Endodermal cell (in vitro differentiated cells): ENCODE results near the gene ASTN2. TPM values are rescaled to one million over a fixed set of nuclear protein-coding genes. Genes with fewer than 3 reads are reported as not detected.

ENCODE experiments used
- DNase-seq: peaks from one replicate; pipeline ENCODE4 v3.0.0-alpha.2; 2017
- H3K27ac ChIP-seq: 2 replicates; pipeline ENCODE4 v1.5.1; 2013; ENCODE audit warnings: mild to moderate bottlenecking, low read depth, low read length, moderate library complexity
- H3K27me3 ChIP-seq: 2 replicates; pipeline ENCODE4 v1.6.1; 2013; ENCODE audit warnings: mild to moderate bottlenecking, low read length, moderate library complexity; ENCODE audit not compliant: insufficient read depth, control insufficient read depth, poor library complexity, severe bottlenecking
- H3K36me3 ChIP-seq: 2 replicates; pipeline ENCODE4 v1.7.0; 2013; ENCODE audit warnings: mild to moderate bottlenecking, low read length, moderate library complexity; ENCODE audit not compliant: control insufficient read depth, insufficient read depth
- H3K4me1 ChIP-seq: one replicate; pipeline ENCODE4 v1.7.0; 2013; ENCODE audit warnings: low read length; ENCODE audit not compliant: control insufficient read depth, insufficient read depth
- H3K4me3 ChIP-seq: 2 replicates; pipeline ENCODE4 v1.5.1; 2013; ENCODE audit warnings: mild to moderate bottlenecking, low read length, moderate library complexity
- H3K9ac ChIP-seq: 2 replicates; pipeline ENCODE4 v1.6.1; 2013; ENCODE audit warnings: mild to moderate bottlenecking, low read length, moderate library complexity; ENCODE audit not compliant: poor library complexity, severe bottlenecking; ENCODE audit errors: extremely low read depth
- H3K9me3 ChIP-seq: 2 replicates; pipeline ENCODE4 v1.6.1; 2013; ENCODE audit warnings: mild to moderate bottlenecking, low read length, moderate library complexity; ENCODE audit not compliant: control insufficient read depth
- H3K27ac Mint-ChIP-seq: 2 replicates; pipeline ENCODE4 v1.8.0; 2020; ENCODE audit warnings: mixed read lengths
- H3K27me3 Mint-ChIP-seq: 2 replicates; pipeline ENCODE4 v1.8.0; 2021; ENCODE audit warnings: mild to moderate bottlenecking, mixed read lengths; ENCODE audit not compliant: insufficient read depth
- H3K36me3 Mint-ChIP-seq: 2 replicates; pipeline ENCODE4 v1.8.0; 2020; ENCODE audit warnings: low read depth, mixed read lengths
- H3K4me1 Mint-ChIP-seq: 2 replicates; pipeline ENCODE4 v1.8.0; 2020; ENCODE audit warnings: mixed read lengths
- H3K4me3 Mint-ChIP-seq: 2 replicates; pipeline ENCODE4 v1.8.0; 2020; ENCODE audit warnings: mild to moderate bottlenecking, moderate library complexity, mixed read lengths
- H3K9me3 Mint-ChIP-seq: 2 replicates; pipeline ENCODE4 v1.8.0; 2020; ENCODE audit warnings: mild to moderate bottlenecking, mixed read lengths
- CTCF ChIP-seq: fragments of 200-600 bp; sonication (generic); conservative IDR thresholded peaks from 2 replicates; pipeline ENCODE4 v1.5.0; 2021; ENCODE audit warnings: antibody characterized with exemption, mild to moderate bottlenecking
- WGBS, 2 experiments: methylation state at CpG; one replicate each; pipeline versions ENCODE4 v1.1.5 to v1.1.7; 2013; ENCODE audit warnings: missing lambda C conversion rate in 2 of 2, mixed read lengths in 1 of 2; ENCODE audit not compliant: insufficient coverage in 1 of 2, insufficient read length in 1 of 2; 5-methylcytosine and 5-hydroxymethylcytosine counted together
- total RNA-seq, 2 donors: library from RNA; stranded (reverse); fragmentation: NEBNext Ultra II Directional in 1 of 2; extraction: Animal tissue kit (Norgen Biotek cat#: 25700) in 1 of 2; gene quantifications; 2 replicates in 1 of 2; 3 replicates in 1 of 2; pipeline ENCODE4 v1.2.1, GENCODE V29; 2021

ASTN2 gene
- total RNA-seq, 2 donors from 2014 or later: 8.9 to 10.4 TPM

DNA sequence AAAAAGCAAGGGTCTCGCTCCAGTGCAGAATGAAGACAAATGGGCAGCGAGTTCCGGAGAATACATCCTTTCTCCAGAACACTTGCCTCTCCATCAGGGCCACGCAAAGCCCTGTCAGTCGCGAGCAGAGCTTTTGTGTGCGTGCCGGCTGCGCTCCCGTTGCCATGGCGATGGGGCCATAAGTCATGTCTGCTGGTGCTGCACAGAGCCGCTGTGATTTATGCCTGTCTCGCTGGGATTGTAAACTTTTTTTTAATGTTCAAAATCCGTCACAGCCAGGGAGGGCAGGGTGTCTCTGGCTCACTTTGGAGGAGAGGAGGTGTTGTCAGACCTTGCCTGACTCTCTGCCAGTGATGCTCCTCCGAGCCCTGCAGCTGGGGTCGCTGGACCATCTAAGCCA, 455.0 kb downstream of the ASTN2 start:
- DNase-seq: no peak
- H3K27me3 Mint-ChIP-seq: peaks cover 9% of the 10 kb centered on the region
- no peaks in the 10 kb centered on the region for H3K27me3 ChIP-seq
- no peaks in the 10 kb centered on the region for H3K9me3 ChIP-seq
- no peaks in the 10 kb centered on the region for H3K36me3 Mint-ChIP-seq
- no peak overlapping the region for H3K9ac ChIP-seq
- H3K9me3 Mint-ChIP-seq: no peaks in the 10 kb centered on the region
- TF ChIP-seq CTCF: no peak
- H3K27ac ChIP-seq: no peak overlapping the region
- no peaks in the 10 kb centered on the region for H3K36me3 ChIP-seq
- H3K4me3 ChIP-seq: no peak overlapping the region
- H3K27ac Mint-ChIP-seq: no peak overlapping the region
- H3K4me3 Mint-ChIP-seq: no peak overlapping the region
- whole genome bisulfite sequencing, 2 experiments: 65 to 82% methylated on average over 9 to 16 of the region's 16 CpGs
- no peaks in the 10 kb centered on the region for H3K4me1 ChIP-seq
- peaks cover 5% of the 10 kb centered on the region for H3K4me1 Mint-ChIP-seq

DNA sequence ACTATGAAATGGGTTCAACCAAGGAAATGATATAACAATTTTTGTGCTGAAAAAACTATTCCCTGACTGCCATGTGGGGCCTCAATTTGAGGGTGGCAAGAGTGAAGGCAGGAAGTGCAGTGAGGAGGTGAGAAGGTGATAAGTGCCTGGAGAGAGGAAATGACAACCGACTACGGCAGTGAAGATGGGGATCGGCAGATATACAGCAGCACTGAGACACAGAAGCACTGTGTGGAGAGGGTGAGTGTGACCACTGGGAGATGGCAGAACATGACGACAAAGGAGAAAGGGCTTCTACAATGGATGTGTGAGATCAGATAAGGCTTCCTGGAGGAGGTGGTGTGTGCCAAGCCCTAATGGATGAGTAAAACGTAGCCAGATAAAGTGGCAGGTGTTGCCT, 456.0 kb downstream of the ASTN2 start:
- no peaks in the 10 kb centered on the region for H3K4me1 ChIP-seq
- no peaks in the 10 kb centered on the region for H3K36me3 ChIP-seq
- no peaks in the 10 kb centered on the region for H3K36me3 Mint-ChIP-seq
- H3K9ac ChIP-seq: no peak overlapping the region
- H3K4me1 Mint-ChIP-seq: peaks cover 5% of the 10 kb centered on the region
- H3K9me3 ChIP-seq: no peaks in the 10 kb centered on the region
- no peak overlapping the region for H3K27ac Mint-ChIP-seq
- WGBS, 2 experiments: 87% methylated on average over 5 of the region's 5 CpGs
- no peak overlapping the region for H3K27ac ChIP-seq
- no peaks in the 10 kb centered on the region for H3K9me3 Mint-ChIP-seq
- H3K27me3 ChIP-seq: no peaks in the 10 kb centered on the region
- no peak overlapping the region for H3K4me3 ChIP-seq
- DNase-seq: no peak
- no peak overlapping the region for H3K4me3 Mint-ChIP-seq
- peaks cover 9% of the 10 kb centered on the region for H3K27me3 Mint-ChIP-seq
- TF ChIP-seq CTCF: no peak

- H3K36me3 ChIP-seq: no peaks in the 10 kb centered on the region
- H3K27ac Mint-ChIP-seq: no peak overlapping the region
- peaks cover 6% of the 10 kb centered on the region for H3K27me3 Mint-ChIP-seq
- H3K9me3 ChIP-seq: no peaks in the 10 kb centered on the region
- H3K36me3 Mint-ChIP-seq: no peaks in the 10 kb centered on the region
- H3K4me3 ChIP-seq: no peak overlapping the region
- H3K4me3 Mint-ChIP-seq: no peak overlapping the region
- 87 to 100% methylated on average over 2 of the region's 2 CpGs for WGBS, 2 experiments
- peaks cover 24% of the 10 kb centered on the region for H3K4me1 Mint-ChIP-seq
- TF ChIP-seq CTCF: no peak
- H3K27me3 ChIP-seq: no peaks in the 10 kb centered on the region
- H3K9me3 Mint-ChIP-seq: no peaks in the 10 kb centered on the region
- no peak overlapping the region for H3K27ac ChIP-seq
- no peak overlapping the region for H3K9ac ChIP-seq
- DNase-seq: no peak
- peaks cover 9% of the 10 kb centered on the region for H3K4me1 ChIP-seq
These were observed 460.1 kb downstream of the ASTN2 start for GRCh38 chr9:116954731-116955130.
